Naive thymus-derived CD4-positive, alpha-beta T cell (primary cell): Measurements from ENCODE around the gene ACO2. TPM values are rescaled to one million over a fixed set of nuclear protein-coding genes. Genes with fewer than 3 reads are reported as not detected.

Experiments
- ATAC-seq: fragments of 150-1000 bp; cut with Tn5 transposase; 2 replicates; pipeline ENCODE4 v1.10.0; 2021; ENCODE audit warnings: mild to moderate bottlenecking, moderate library complexity
- CTCF ChIA-PET: fragments of 350-600 bp; sonication (Branson Sonifier 250); formaldehyde crosslinking; loops from one replicate; lab custom pipeline; 2021; ENCODE audit warnings: antibody characterized with exemption; lab: Charles Lee
- POLR2A ChIA-PET: fragments of 350-600 bp; sonication (Branson Sonifier 250); formaldehyde crosslinking; loops from one replicate; lab custom pipeline; 2021; ENCODE audit warnings: antibody characterized with exemption, inconsistent platforms; lab: Charles Lee
- DNase-seq, 9 donors: peaks; one replicate each; pipeline versions ENCODE4 v3.0.0 to v3.0.0-alpha.2; 2020 to 2022; ENCODE audit warnings: mixed read lengths in 1 of 9
- H3K27ac ChIP-seq: one replicate; pipeline ENCODE4 v1.7.0; 2013; ENCODE audit warnings: mild to moderate bottlenecking, low read depth, low read length, moderate library complexity
- H3K27me3 ChIP-seq, 2 donors: one replicate each; pipeline ENCODE4 v1.7.0; 2013; ENCODE audit warnings: low read length in 2 of 2, mild to moderate bottlenecking in 2 of 2, moderate library complexity in 2 of 2; ENCODE audit not compliant: control insufficient read depth in 2 of 2, insufficient read depth in 2 of 2
- H3K36me3 ChIP-seq, 3 experiments: 1 replicate in 2 of 3; 2 replicates in 1 of 3; pipeline ENCODE4 v1.7.0; 2013; ENCODE audit warnings: low read length in 3 of 3, mild to moderate bottlenecking in 3 of 3, moderate library complexity in 1 of 3; ENCODE audit not compliant: insufficient read depth in 3 of 3, control insufficient read depth in 2 of 3
- H3K4me1 ChIP-seq, 2 donors: one replicate each; pipeline ENCODE4 v1.7.0; 2013; ENCODE audit warnings: low read length in 2 of 2, mild to moderate bottlenecking in 2 of 2, moderate library complexity in 1 of 2; ENCODE audit not compliant: control insufficient read depth in 2 of 2, insufficient read depth in 2 of 2
- H3K4me3 ChIP-seq: 2 replicates; pipeline ENCODE4 v1.7.0; 2013; ENCODE audit warnings: mild to moderate bottlenecking, low read length
- H3K9me3 ChIP-seq, 3 experiments: 1 replicate in 2 of 3; 2 replicates in 1 of 3; pipeline ENCODE4 v1.7.0; 2013; ENCODE audit warnings: low read length in 3 of 3; ENCODE audit not compliant: control insufficient read depth in 2 of 3
- H3K27ac Mint-ChIP-seq, 9 donors: one replicate each; pipeline ENCODE4 v1.8.0; 2020 to 2022; ENCODE audit warnings: mixed read lengths in 9 of 9, mild to moderate bottlenecking in 8 of 9, moderate library complexity in 5 of 9, inconsistent platforms in 2 of 9
- H3K27me3 Mint-ChIP-seq, 5 donors: one replicate each; pipeline ENCODE4 v1.8.0; 2021 to 2022; ENCODE audit warnings: mixed read lengths in 5 of 5, mild to moderate bottlenecking in 1 of 5
- H3K36me3 Mint-ChIP-seq, 5 donors: one replicate each; pipeline ENCODE4 v1.8.0; 2020 to 2022; ENCODE audit warnings: mixed read lengths in 5 of 5, mild to moderate bottlenecking in 3 of 5, inconsistent platforms in 1 of 5
- H3K4me1 Mint-ChIP-seq, 7 donors: one replicate each; pipeline ENCODE4 v1.8.0; 2020 to 2022; ENCODE audit warnings: mixed read lengths in 7 of 7, mild to moderate bottlenecking in 3 of 7, inconsistent platforms in 1 of 7
- H3K4me3 Mint-ChIP-seq, 10 donors: one replicate each; pipeline ENCODE4 v1.8.0; 2020 to 2022; ENCODE audit warnings: mild to moderate bottlenecking in 10 of 10, mixed read lengths in 10 of 10, moderate library complexity in 6 of 10, inconsistent platforms in 2 of 10
- H3K9me3 Mint-ChIP-seq, 11 donors: one replicate each; pipeline ENCODE4 v1.8.0; 2020 to 2022; ENCODE audit warnings: mixed read lengths in 11 of 11, mild to moderate bottlenecking in 4 of 11, inconsistent platforms in 1 of 11, moderate library complexity in 1 of 11
- intact Hi-C, 2 donors: fragments of 100-400 bp; cut with micrococcal nuclease; formaldehyde crosslinking; loops; one replicate each; pipeline ENCODE4 v1.15.1; 2023
- polyA plus RNA-seq, 2 donors: library from polyadenylated mRNA; unstranded; fragments of 300-500 nt; fragmentation: Illumina TruSeq; gene quantifications; one replicate each; pipeline ENCODE4 v1.2.3, GENCODE V29; 2021
- total RNA-seq, 6 experiments: library from RNA in 5 of 6; stranded (reverse) in 5 of 6; gene quantifications; 1 replicate in 5 of 6; 2 replicates in 1 of 6; pipeline ENCODE4 v1.2.3 and lab custom pipeline; 2021 to 2026

ACO2 gene
- total and polyA plus RNA-seq, 7 experiments from 2014 or later, result 60.5 to 101 (median 70.3) TPM

GRCh38 chr22:41532908-41533825 lies 64.2 kb downstream of the ACO2 start:
- intact Hi-C loops, result loop anchor here in 1 of 2 donors (1.0 kb wide), 1 partner anchor 130 kb away; no protein-coding TSS in a partner anchor
- Histone ChIP-seq H3K4me1 (no peaks in the 10 kb centered on the region), H3K27ac (peak overlapping the region; percentile 42), H3K36me3 (peaks cover 0 to 64% (median 0%) of the 10 kb centered on the region in 3 experiments), H3K27me3 (no peaks in the 10 kb centered on the region), H3K9me3 (no peaks in the 10 kb centered on the region), H3K4me3 (no peak overlapping the region)
- ChIA-PET POLR2A (no interaction called here), CTCF (interaction anchor here (1.2 to 1.3 kb wide), 2 partner anchors 129 to 612 kb away, joined by 3 to 10 read pairs; no protein-coding TSS in a partner anchor)
- Mint-ChIP-seq H3K36me3 (peaks cover 0 to 12% (median 5%) of the 10 kb centered on the region in 5 donors), H3K27me3 (no peaks in the 10 kb centered on the region), H3K27ac (peak overlapping the region in 6 of 9 donors; percentile 31 to 76 (median 48)), H3K9me3 (no peaks in the 10 kb centered on the region), H3K4me3 (no peak overlapping the region), H3K4me1 (peaks cover 0 to 12% (median 4%) of the 10 kb centered on the region in 7 donors)
- peak in 8 of 9 donors; percentile 39 to 68 (median 46) for DNase-seq
- ATAC-seq, result peak; percentile 83

DNA sequence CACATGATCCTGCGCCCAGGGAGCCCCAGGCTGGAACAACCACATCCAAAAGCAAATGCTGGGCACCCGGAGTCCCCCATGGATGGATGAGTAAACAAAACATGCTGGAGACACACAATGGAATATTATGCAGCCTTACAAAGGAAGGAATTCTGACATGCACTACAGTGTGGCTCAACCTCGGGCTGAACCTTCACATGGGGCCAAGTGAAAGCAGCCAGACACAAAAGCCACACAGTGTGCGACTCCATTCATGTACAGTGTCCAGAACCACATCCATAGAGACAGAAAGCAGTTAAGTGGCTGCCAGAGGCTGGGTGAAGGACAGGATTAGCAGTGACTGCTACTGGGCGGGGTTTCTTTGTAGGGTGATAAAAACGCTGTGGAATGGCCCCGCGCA lies 65.3 kb downstream of the ACO2 start:
- Histone ChIP-seq H3K9me3 (no peaks in the 10 kb centered on the region), H3K27ac (no peak overlapping the region), H3K4me3 (no peak overlapping the region), H3K4me1 (no peaks in the 10 kb centered on the region), H3K36me3 (peaks cover 0 to 60% (median 0%) of the 10 kb centered on the region in 3 experiments), H3K27me3 (no peaks in the 10 kb centered on the region)
- DNase-seq (no peak), ATAC-seq (no peak)
- Mint-ChIP-seq H3K4me1 (peaks cover 0 to 12% (median 3%) of the 10 kb centered on the region in 7 donors), H3K36me3 (peaks cover 0 to 4% (median 0%) of the 10 kb centered on the region in 5 donors), H3K27me3 (no peaks in the 10 kb centered on the region), H3K27ac (peak overlapping the region in 3 of 9 donors; percentile 21 to 67 (median 67)), H3K9me3 (no peaks in the 10 kb centered on the region), H3K4me3 (no peak overlapping the region)
- intact Hi-C loops, result no loop called here
- POLR2A ChIA-PET, result no interaction called here
- CTCF ChIA-PET, result interaction anchor here (0.7 kb wide), 1 partner anchor 419 kb away, joined by 3 read pairs; no protein-coding TSS in a partner anchor

GRCh38 chr22:41535244-41535643 lies 66.3 kb downstream of the ACO2 start:
- POLR2A ChIA-PET, result no interaction called here
- no peak for ATAC-seq
- CTCF ChIA-PET, result no interaction called here
- DNase-seq, result no peak
- Histone ChIP-seq H3K36me3 (peaks cover 0 to 62% (median 0%) of the 10 kb centered on the region in 3 experiments), H3K27me3 (no peaks in the 10 kb centered on the region), H3K4me3 (no peak overlapping the region), H3K4me1 (no peaks in the 10 kb centered on the region), H3K27ac (no peak overlapping the region), H3K9me3 (no peaks in the 10 kb centered on the region)
- intact Hi-C loops, result no loop called here
- Mint-ChIP-seq H3K36me3 (peaks cover 0 to 8% (median 0%) of the 10 kb centered on the region in 5 donors), H3K27me3 (no peaks in the 10 kb centered on the region), H3K9me3 (no peaks in the 10 kb centered on the region), H3K4me1 (peaks cover 0 to 12% (median 3%) of the 10 kb centered on the region in 7 donors), H3K27ac (peak overlapping the region in 4 of 9 donors; percentile 21 to 76 (median 59)), H3K4me3 (no peak overlapping the region)

- H3K4me1 ChIP-seq, result no peaks in the 10 kb centered on the region
- Mint-ChIP-seq H3K27me3 (no peaks in the 10 kb centered on the region), H3K27ac (peak overlapping the region in 3 of 9 donors; percentile 18 to 67 (median 49)), H3K9me3 (no peaks in the 10 kb centered on the region), H3K4me1 (peaks cover 9 to 25% (median 16%) of the 10 kb centered on the region in 7 donors), H3K36me3 (peaks cover 0 to 8% (median 0%) of the 10 kb centered on the region in 5 donors), H3K4me3 (no peak overlapping the region)
- ChIA-PET CTCF (interaction anchor here (0.7 kb wide), 1 partner anchor 40 kb away, joined by 3 read pairs; no protein-coding TSS in a partner anchor), POLR2A (no interaction called here)
- DNase-seq (no peak), ATAC-seq (no peak)
- intact Hi-C loops, result no loop called here
- no peaks in the 10 kb centered on the region for H3K9me3 ChIP-seq
- H3K27ac ChIP-seq, result no peak overlapping the region
- H3K27me3 ChIP-seq, result no peaks in the 10 kb centered on the region
- peaks cover 0 to 53% (median 0%) of the 10 kb centered on the region in 3 experiments for H3K36me3 ChIP-seq
- no peak overlapping the region for H3K4me3 ChIP-seq
Measured at GRCh38 chr22:41537203-41537602, 68.3 kb downstream of the ACO2 start.

DNA sequence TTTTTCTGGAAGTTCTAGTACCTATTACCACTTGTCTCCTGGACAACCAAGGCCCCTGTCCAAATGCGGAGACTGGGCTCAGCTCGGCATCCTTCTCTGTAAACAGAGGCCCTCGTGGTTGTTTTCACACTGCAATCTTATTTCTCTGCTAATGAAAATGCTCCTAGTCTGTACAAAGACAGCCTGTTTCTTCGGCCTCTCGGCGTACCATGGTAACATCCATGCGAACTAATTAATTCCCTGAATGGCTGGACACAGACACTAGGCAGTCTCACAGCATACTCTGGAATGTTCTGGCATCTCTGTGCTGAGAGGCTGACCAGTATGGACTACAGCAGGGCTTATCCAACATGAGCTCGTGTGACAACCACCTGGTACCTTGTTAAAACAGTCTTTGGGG lies 69.7 kb downstream of the ACO2 start:
- H3K27me3 ChIP-seq, result no peaks in the 10 kb centered on the region
- Mint-ChIP-seq H3K9me3 (peaks cover 0 to 2% (median 0%) of the 10 kb centered on the region in 11 donors), H3K27ac (peak overlapping the region in 2 of 9 donors; percentile 19 to 73), H3K4me3 (no peak overlapping the region), H3K4me1 (peaks cover 21 to 36% (median 28%) of the 10 kb centered on the region in 7 donors), H3K27me3 (no peaks in the 10 kb centered on the region), H3K36me3 (peaks cover 0 to 8% (median 0%) of the 10 kb centered on the region in 5 donors)
- peaks cover 0 to 7% of the 10 kb centered on the region in 2 donors for H3K4me1 ChIP-seq
- H3K27ac ChIP-seq, result no peak overlapping the region
- peaks cover 0 to 45% (median 0%) of the 10 kb centered on the region in 3 experiments for H3K36me3 ChIP-seq
- CTCF ChIA-PET, result interaction anchor here (0.7 kb wide), 1 partner anchor 135 kb away, joined by 3 read pairs; no protein-coding TSS in a partner anchor
- ATAC-seq (no peak), DNase-seq (no peak)
- POLR2A ChIA-PET, result interaction anchor here (0.6 kb wide), 1 partner anchor 35 kb away, joined by 3 read pairs; no protein-coding TSS in a partner anchor
- H3K4me3 ChIP-seq, result no peak overlapping the region
- intact Hi-C loops, result no loop called here
- no peaks in the 10 kb centered on the region for H3K9me3 ChIP-seq

- H3K27ac ChIP-seq, result no peak overlapping the region
- Mint-ChIP-seq H3K4me3 (no peak overlapping the region), H3K9me3 (peaks cover 0 to 2% (median 0%) of the 10 kb centered on the region in 11 donors), H3K27me3 (no peaks in the 10 kb centered on the region), H3K36me3 (peaks cover 0 to 8% (median 0%) of the 10 kb centered on the region in 5 donors), H3K27ac (peak overlapping the region in 1 of 9 donors; percentile 61), H3K4me1 (peaks cover 22 to 40% (median 31%) of the 10 kb centered on the region in 7 donors)
- H3K4me3 ChIP-seq, result no peak overlapping the region
- peaks cover 0 to 40% (median 0%) of the 10 kb centered on the region in 3 experiments for H3K36me3 ChIP-seq
- intact Hi-C loops, result loop anchor here in 1 of 2 donors (5.0 to 10.0 kb wide), 2 partner anchors 72 to 905 kb away; partner anchors contain the start of genes ACO2, MRTFA and PHF5A
- DNase-seq (no peak), ATAC-seq (no peak)
- ChIA-PET POLR2A (interaction anchor here (0.8 kb wide), 1 partner anchor 50 kb away, joined by 3 read pairs; no protein-coding TSS in a partner anchor), CTCF (no interaction called here)
- peaks cover 0 to 9% of the 10 kb centered on the region in 2 donors for H3K4me1 ChIP-seq
- no peaks in the 10 kb centered on the region for H3K27me3 ChIP-seq
- no peaks in the 10 kb centered on the region for H3K9me3 ChIP-seq
Measured at GRCh38 chr22:41539146-41540005, 70.5 kb downstream of the ACO2 start.
